HL-60 (cell line): ENCODE data around the gene NID2.

ENCODE experiments used
- GABPA ChIP-seq: IDR thresholded peaks from 2 replicates; pipeline ENCODE4 v1.6.1; 2012; ENCODE audit warnings: low read depth
- POLR2AphosphoS5 ChIP-seq: IDR thresholded peaks from 2 replicates; pipeline ENCODE4 v1.6.1; 2012; ENCODE audit warnings: low read depth
- SPI1 ChIP-seq: IDR thresholded peaks from 2 replicates; pipeline ENCODE4 v1.6.1; 2012; ENCODE audit warnings: low read depth, mild to moderate bottlenecking, borderline replicate concordance
- TF ChIP-seq, protein P1 (sequence below): IDR thresholded peaks from one replicate; pipeline ENCODE4 v1.5.1; 2011; ENCODE audit warnings: low read length, control low read depth, inconsistent platforms; ENCODE audit not compliant: insufficient read depth
- TF ChIP-seq, protein P2 (sequence below): IDR thresholded peaks from 2 replicates; pipeline ENCODE4 v1.6.1; 2012; ENCODE audit warnings: low read depth; ENCODE audit not compliant: insufficient replicate concordance

DNA sequence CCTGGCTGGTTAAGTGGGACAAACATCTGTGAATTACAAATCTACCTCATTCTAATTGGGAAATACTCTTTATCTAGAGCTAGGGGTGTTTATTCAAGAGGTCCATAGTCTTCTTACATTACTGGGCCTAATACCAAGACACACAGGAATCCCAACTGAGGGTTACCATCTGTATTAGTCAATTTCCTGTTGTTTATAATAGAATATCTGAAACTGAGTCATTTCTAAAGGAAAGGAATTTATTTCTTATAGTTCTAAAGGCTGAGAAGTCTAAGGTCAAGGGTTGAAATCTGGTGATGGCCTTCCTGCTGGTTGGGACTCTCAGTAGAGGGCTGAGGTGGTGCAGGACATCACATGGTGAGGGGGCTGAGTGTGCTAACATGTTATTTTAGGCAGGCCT lies 43.5 kb downstream of the NID2 start:
- TF ChIP-seq, protein P1, sequence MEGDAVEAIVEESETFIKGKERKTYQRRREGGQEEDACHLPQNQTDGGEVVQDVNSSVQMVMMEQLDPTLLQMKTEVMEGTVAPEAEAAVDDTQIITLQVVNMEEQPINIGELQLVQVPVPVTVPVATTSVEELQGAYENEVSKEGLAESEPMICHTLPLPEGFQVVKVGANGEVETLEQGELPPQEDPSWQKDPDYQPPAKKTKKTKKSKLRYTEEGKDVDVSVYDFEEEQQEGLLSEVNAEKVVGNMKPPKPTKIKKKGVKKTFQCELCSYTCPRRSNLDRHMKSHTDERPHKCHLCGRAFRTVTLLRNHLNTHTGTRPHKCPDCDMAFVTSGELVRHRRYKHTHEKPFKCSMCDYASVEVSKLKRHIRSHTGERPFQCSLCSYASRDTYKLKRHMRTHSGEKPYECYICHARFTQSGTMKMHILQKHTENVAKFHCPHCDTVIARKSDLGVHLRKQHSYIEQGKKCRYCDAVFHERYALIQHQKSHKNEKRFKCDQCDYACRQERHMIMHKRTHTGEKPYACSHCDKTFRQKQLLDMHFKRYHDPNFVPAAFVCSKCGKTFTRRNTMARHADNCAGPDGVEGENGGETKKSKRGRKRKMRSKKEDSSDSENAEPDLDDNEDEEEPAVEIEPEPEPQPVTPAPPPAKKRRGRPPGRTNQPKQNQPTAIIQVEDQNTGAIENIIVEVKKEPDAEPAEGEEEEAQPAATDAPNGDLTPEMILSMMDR = no peak
- TF ChIP-seq, protein P2, sequence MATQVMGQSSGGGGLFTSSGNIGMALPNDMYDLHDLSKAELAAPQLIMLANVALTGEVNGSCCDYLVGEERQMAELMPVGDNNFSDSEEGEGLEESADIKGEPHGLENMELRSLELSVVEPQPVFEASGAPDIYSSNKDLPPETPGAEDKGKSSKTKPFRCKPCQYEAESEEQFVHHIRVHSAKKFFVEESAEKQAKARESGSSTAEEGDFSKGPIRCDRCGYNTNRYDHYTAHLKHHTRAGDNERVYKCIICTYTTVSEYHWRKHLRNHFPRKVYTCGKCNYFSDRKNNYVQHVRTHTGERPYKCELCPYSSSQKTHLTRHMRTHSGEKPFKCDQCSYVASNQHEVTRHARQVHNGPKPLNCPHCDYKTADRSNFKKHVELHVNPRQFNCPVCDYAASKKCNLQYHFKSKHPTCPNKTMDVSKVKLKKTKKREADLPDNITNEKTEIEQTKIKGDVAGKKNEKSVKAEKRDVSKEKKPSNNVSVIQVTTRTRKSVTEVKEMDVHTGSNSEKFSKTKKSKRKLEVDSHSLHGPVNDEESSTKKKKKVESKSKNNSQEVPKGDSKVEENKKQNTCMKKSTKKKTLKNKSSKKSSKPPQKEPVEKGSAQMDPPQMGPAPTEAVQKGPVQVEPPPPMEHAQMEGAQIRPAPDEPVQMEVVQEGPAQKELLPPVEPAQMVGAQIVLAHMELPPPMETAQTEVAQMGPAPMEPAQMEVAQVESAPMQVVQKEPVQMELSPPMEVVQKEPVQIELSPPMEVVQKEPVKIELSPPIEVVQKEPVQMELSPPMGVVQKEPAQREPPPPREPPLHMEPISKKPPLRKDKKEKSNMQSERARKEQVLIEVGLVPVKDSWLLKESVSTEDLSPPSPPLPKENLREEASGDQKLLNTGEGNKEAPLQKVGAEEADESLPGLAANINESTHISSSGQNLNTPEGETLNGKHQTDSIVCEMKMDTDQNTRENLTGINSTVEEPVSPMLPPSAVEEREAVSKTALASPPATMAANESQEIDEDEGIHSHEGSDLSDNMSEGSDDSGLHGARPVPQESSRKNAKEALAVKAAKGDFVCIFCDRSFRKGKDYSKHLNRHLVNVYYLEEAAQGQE = no peak
- TF ChIP-seq POLR2AphosphoS5 (no peak), GABPA (no peak), SPI1 (no peak)
